ENCODE results near the gene SLC35B2.

The SLC35B2 gene

GRCh38 chr6:44258921-44259320, 1.6 kb upstream of the SLC35B2 start:
- in situ Hi-C loops (cut with MboI; ENCODE audit: low sequenced_read_pairs), result no loop called here
- Histone ChIP-seq H3K4me1 (peaks cover 15% of the 10 kb centered on the region), H3K36me3 (replicated peaks) (peaks cover 20% of the 10 kb centered on the region)

GRCh38 chr6:44258325-44258863, 1.1 kb upstream of the SLC35B2 start:
- Histone ChIP-seq H3K9me3 (no peaks in the 10 kb centered on the region), H3K36me3 (replicated peaks) (peaks cover 25% of the 10 kb centered on the region), H3K4me1 (peaks cover 10% of the 10 kb centered on the region), H3K27me3 (ENCODE audit: low read depth) (no peaks in the 10 kb centered on the region), H3K4me3 (no peak overlapping the region)
- in situ Hi-C loops (cut with MboI; ENCODE audit: low sequenced_read_pairs), result no loop called here
- no peak for DNase-seq (ENCODE audit: low spot score in 2 of 2)

More at GRCh38 chr6:44258921-44259320, 1.6 kb upstream of the SLC35B2 start:
- Histone ChIP-seq H3K4me3 (no peak overlapping the region), H3K9me3 (no peaks in the 10 kb centered on the region), H3K27me3 (ENCODE audit: low read depth) (no peaks in the 10 kb centered on the region)
- no peak for DNase-seq (ENCODE audit: low spot score in 2 of 2)

- Histone ChIP-seq H3K4me1 (peaks cover 9% of the 10 kb centered on the region), H3K4me3 (peak overlapping the region; percentile 59), H3K36me3 (replicated peaks) (peaks cover 31% of the 10 kb centered on the region), H3K9me3 (no peaks in the 10 kb centered on the region), H3K27me3 (ENCODE audit: low read depth) (no peaks in the 10 kb centered on the region)
- no peak for DNase-seq (ENCODE audit: low spot score in 2 of 2)
- in situ Hi-C loops (cut with MboI; ENCODE audit: low sequenced_read_pairs), result no loop called here
Observed at GRCh38 chr6:44257753-44258324, 511 bp upstream of the SLC35B2 start.

GRCh38 chr6:44256775-44257024, 628 bp downstream of the SLC35B2 start:
- Histone ChIP-seq H3K36me3 (replicated peaks) (peaks cover 42% of the 10 kb centered on the region), H3K4me3 (peak overlapping the region; percentile 59), H3K4me1 (peaks cover 9% of the 10 kb centered on the region), H3K27me3 (ENCODE audit: low read depth) (no peaks in the 10 kb centered on the region), H3K9me3 (no peaks in the 10 kb centered on the region)
- DNase-seq (ENCODE audit: low spot score in 2 of 2), result no peak
- in situ Hi-C loops (cut with MboI; ENCODE audit: low sequenced_read_pairs), result no loop called here

- peak in 1 of 2 experiments; percentile 24 for DNase-seq (ENCODE audit: low spot score in 2 of 2)
- Histone ChIP-seq H3K27me3 (ENCODE audit: low read depth) (no peaks in the 10 kb centered on the region), H3K4me1 (peaks cover 9% of the 10 kb centered on the region), H3K9me3 (no peaks in the 10 kb centered on the region), H3K36me3 (replicated peaks) (peaks cover 48% of the 10 kb centered on the region), H3K4me3 (peak overlapping the region; percentile 59)
- in situ Hi-C loops (cut with MboI; ENCODE audit: low sequenced_read_pairs), result no loop called here
Observed at GRCh38 chr6:44255871-44256774, 1.2 kb downstream of the SLC35B2 start.

- DNase-seq (ENCODE audit: low spot score in 2 of 2), result peak in 1 of 2 experiments; percentile 48
- H3K4me3 ChIP-seq, result no peak overlapping the region
- H3K27me3 ChIP-seq (ENCODE audit: low read depth), result no peaks in the 10 kb centered on the region
- H3K4me1 ChIP-seq, result peaks cover 9% of the 10 kb centered on the region
- in situ Hi-C loops (cut with MboI; ENCODE audit: low sequenced_read_pairs), result no loop called here
- peaks cover 56% of the 10 kb centered on the region for H3K36me3 ChIP-seq (replicated peaks)
- no peaks in the 10 kb centered on the region for H3K9me3 ChIP-seq
Observed at GRCh38 chr6:44255105-44255808, 2.1 kb downstream of the SLC35B2 start.

- Histone ChIP-seq H3K9me3 (no peaks in the 10 kb centered on the region), H3K36me3 (replicated peaks) (peaks cover 64% of the 10 kb centered on the region), H3K4me1 (peaks cover 10% of the 10 kb centered on the region), H3K27me3 (ENCODE audit: low read depth) (no peaks in the 10 kb centered on the region), H3K4me3 (no peak overlapping the region)
- in situ Hi-C loops (cut with MboI; ENCODE audit: low sequenced_read_pairs), result no loop called here
- DNase-seq (ENCODE audit: low spot score in 2 of 2), result peak in 1 of 2 experiments; percentile 37
Observed at GRCh38 chr6:44254191-44255104, 2.9 kb downstream of the SLC35B2 start.

- H3K4me1 ChIP-seq, result peaks cover 18% of the 10 kb centered on the region
- no peaks in the 10 kb centered on the region for H3K27me3 ChIP-seq (ENCODE audit: low read depth)
- no peak overlapping the region for H3K4me3 ChIP-seq
- peak in 1 of 2 experiments; percentile 86 for DNase-seq (ENCODE audit: low spot score in 2 of 2)
- in situ Hi-C loops (cut with MboI; ENCODE audit: low sequenced_read_pairs), result no loop called here
- H3K9me3 ChIP-seq, result no peaks in the 10 kb centered on the region
- peaks cover 74% of the 10 kb centered on the region for H3K36me3 ChIP-seq (replicated peaks)
Observed at GRCh38 chr6:44253307-44254101, 3.8 kb downstream of the SLC35B2 start.

GRCh38 chr6:44251576-44252524, 5.5 kb downstream of the SLC35B2 start:
- Histone ChIP-seq H3K27me3 (ENCODE audit: low read depth) (no peaks in the 10 kb centered on the region), H3K4me1 (peaks cover 19% of the 10 kb centered on the region), H3K4me3 (no peak overlapping the region), H3K36me3 (replicated peaks) (peaks cover 89% of the 10 kb centered on the region), H3K9me3 (no peaks in the 10 kb centered on the region)
- DNase-seq (ENCODE audit: low spot score in 2 of 2), result no peak
- in situ Hi-C loops (cut with MboI; ENCODE audit: low sequenced_read_pairs), result no loop called here

GRCh38 chr6:44250718-44251123, 6.6 kb downstream of the SLC35B2 start:
- H3K36me3 ChIP-seq (replicated peaks), result peaks cover 88% of the 10 kb centered on the region
- H3K9me3 ChIP-seq, result no peaks in the 10 kb centered on the region
- no peak overlapping the region for H3K4me3 ChIP-seq
- no peak for DNase-seq (ENCODE audit: low spot score in 2 of 2)
- peaks cover 16% of the 10 kb centered on the region for H3K4me1 ChIP-seq
- in situ Hi-C loops (cut with MboI; ENCODE audit: low sequenced_read_pairs), result no loop called here
- H3K27me3 ChIP-seq (ENCODE audit: low read depth), result no peaks in the 10 kb centered on the region

- no peak overlapping the region; the same call in 1 of the 2 replicates for H3K4me3 ChIP-seq
- H3K27me3 ChIP-seq (ENCODE audit: low read depth), result no peaks in the 10 kb centered on the region
- peaks cover 82% of the 10 kb centered on the region for H3K36me3 ChIP-seq (replicated peaks)
- in situ Hi-C loops (cut with MboI; ENCODE audit: low sequenced_read_pairs), result no loop called here
- no peak for DNase-seq (ENCODE audit: low spot score in 2 of 2)
- peaks cover 18% of the 10 kb centered on the region for H3K4me1 ChIP-seq
- no peaks in the 10 kb centered on the region for H3K9me3 ChIP-seq
Observed at GRCh38 chr6:44250067-44250717, 7.1 kb downstream of the SLC35B2 start.

Measured in HAP-1 (cell line).